Activated CD4-positive, alpha-beta T cell treated with anti-CD3 and anti-CD28 coated beads for 36 hours (primary cell): ENCODE data around the gene RPLP1. TPM values are rescaled to one million over a fixed set of nuclear protein-coding genes. Genes with fewer than 3 reads are reported as not detected.
A peak's percentile ranks its signal among the peaks of the same experiment; 100 is the strongest.

Experiments
- ATAC-seq: fragments of 200-7000 bp; cut with Tn5 transposase; one replicate; pipeline ENCODE4 v1.10.0; 2021; ENCODE audit warnings: mild to moderate bottlenecking, moderate library complexity
- CTCF ChIA-PET: fragments of 350-600 bp; sonication (Branson Sonifier 250); formaldehyde crosslinking; loops from one replicate; lab custom pipeline; 2021; ENCODE audit warnings: antibody characterized with exemption; lab: Charles Lee
- POLR2A ChIA-PET: fragments of 350-600 bp; sonication (Branson Sonifier 250); formaldehyde crosslinking; loops from one replicate; lab custom pipeline; 2021; ENCODE audit warnings: antibody characterized with exemption, inconsistent platforms; lab: Charles Lee
- DNase-seq: peaks from one replicate; pipeline ENCODE4 v3.0.0-alpha.2; 2020
- H3K27ac Mint-ChIP-seq: one replicate; pipeline ENCODE4 v1.8.0; 2021; ENCODE audit warnings: mixed read lengths
- H3K27me3 Mint-ChIP-seq: one replicate; pipeline ENCODE4 v1.8.0; 2021; ENCODE audit warnings: mixed read lengths
- H3K36me3 Mint-ChIP-seq: one replicate; pipeline ENCODE4 v1.8.0; 2021; ENCODE audit warnings: low read depth, mixed read lengths
- H3K4me1 Mint-ChIP-seq: one replicate; pipeline ENCODE4 v1.8.0; 2021; ENCODE audit warnings: mixed read lengths
- H3K4me3 Mint-ChIP-seq: one replicate; pipeline ENCODE4 v1.8.0; 2021; ENCODE audit warnings: mild to moderate bottlenecking, moderate library complexity, mixed read lengths
- H3K9me3 Mint-ChIP-seq: one replicate; pipeline ENCODE4 v1.8.0; 2021; ENCODE audit warnings: low read depth, mixed read lengths
- intact Hi-C, 2 experiments: fragments of 100-400 bp; cut with DNase I in 1 of 2; cut with micrococcal nuclease in 1 of 2; formaldehyde crosslinking; loops; one replicate each; pipeline versions ENCODE4 v1.14.2 to v1.15.1; 2022 to 2024; cut with DNase I, micrococcal nuclease
- total RNA-seq, 2 experiments: library from RNA; stranded (reverse); gene quantifications; one replicate each; pipeline ENCODE4 v1.2.3, GENCODE V29; 2021

Gene RPLP1
- total RNA-seq, 2 experiments from 2014 or later, result 1,576 to 2,330 TPM

DNA sequence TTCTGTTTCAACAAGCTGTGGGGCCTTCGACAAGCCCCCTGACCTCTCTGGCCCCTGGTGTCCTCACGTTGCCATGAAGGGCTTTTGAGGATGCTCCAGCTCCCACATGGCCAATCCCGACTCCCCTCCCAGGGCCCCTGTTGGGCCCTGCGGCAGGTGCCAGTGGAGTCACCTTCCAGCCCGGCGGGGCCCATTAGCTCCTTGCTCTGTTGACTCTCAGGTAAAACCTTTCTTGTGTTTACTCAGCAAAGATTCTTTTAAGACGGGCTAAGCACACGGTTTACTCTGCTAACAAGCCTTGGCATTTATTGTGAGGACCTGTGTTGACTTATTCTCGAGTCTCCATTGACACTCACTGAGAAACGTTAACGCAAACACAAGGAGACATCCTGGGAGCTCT is 15.0 kb downstream of the RPLP1 start:
- POLR2A ChIA-PET, result interaction anchor here (1.3 to 2.7 kb wide), 4 partner anchors 10 to 629 kb away, joined by 3 to 24 read pairs (median 5); partner anchors contain the start of gene RPLP1
- Mint-ChIP-seq H3K9me3 (no peaks in the 10 kb centered on the region), H3K4me1 (peaks cover 34% of the 10 kb centered on the region), H3K27ac (no peak overlapping the region), H3K4me3 (no peak overlapping the region), H3K27me3 (no peaks in the 10 kb centered on the region), H3K36me3 (no peaks in the 10 kb centered on the region)
- ATAC-seq (no peak), DNase-seq (no peak)
- CTCF ChIA-PET, result interaction anchor here (0.6 to 4.3 kb wide), 9 partner anchors 15 to 1043 kb away, joined by 3 to 24 read pairs (median 4); partner anchors contain the start of gene RPLP1
- intact Hi-C loops, result loop anchor here (1.0 to 10.0 kb wide), 14 partner anchors 15 to 1295 kb away; partner anchors contain the start of genes TLE3 (in 2 of the 2), KIF23 (in 1 of the 2), RPLP1 (in 1 of the 2) and UACA (in 1 of the 2)

GRCh38 chr15:69468241-69469121 is 15.9 kb downstream of the RPLP1 start:
- Mint-ChIP-seq H3K36me3 (no peaks in the 10 kb centered on the region), H3K27me3 (no peaks in the 10 kb centered on the region), H3K4me3 (peak overlapping the region; percentile 59), H3K27ac (peak overlapping the region; percentile 85), H3K9me3 (no peaks in the 10 kb centered on the region), H3K4me1 (peaks cover 27% of the 10 kb centered on the region)
- DNase-seq (peak; percentile 91), ATAC-seq (peak; percentile 94)
- ChIA-PET POLR2A (interaction anchor here (0.7 to 2.7 kb wide), 5 partner anchors 11 to 628 kb away, joined by 3 to 24 read pairs (median 4); partner anchors contain the start of gene RPLP1), CTCF (interaction anchor here (0.6 to 4.3 kb wide), 11 partner anchors 9 to 1042 kb away, joined by 3 to 24 read pairs (median 3); partner anchors contain the start of gene RPLP1)
- intact Hi-C loops, result loop anchor here (1.0 to 10.0 kb wide), 14 partner anchors 16 to 1294 kb away; partner anchors contain the start of genes TLE3 (in 2 of the 2), KIF23 (in 1 of the 2), RPLP1 (in 1 of the 2) and UACA (in 1 of the 2)

DNA sequence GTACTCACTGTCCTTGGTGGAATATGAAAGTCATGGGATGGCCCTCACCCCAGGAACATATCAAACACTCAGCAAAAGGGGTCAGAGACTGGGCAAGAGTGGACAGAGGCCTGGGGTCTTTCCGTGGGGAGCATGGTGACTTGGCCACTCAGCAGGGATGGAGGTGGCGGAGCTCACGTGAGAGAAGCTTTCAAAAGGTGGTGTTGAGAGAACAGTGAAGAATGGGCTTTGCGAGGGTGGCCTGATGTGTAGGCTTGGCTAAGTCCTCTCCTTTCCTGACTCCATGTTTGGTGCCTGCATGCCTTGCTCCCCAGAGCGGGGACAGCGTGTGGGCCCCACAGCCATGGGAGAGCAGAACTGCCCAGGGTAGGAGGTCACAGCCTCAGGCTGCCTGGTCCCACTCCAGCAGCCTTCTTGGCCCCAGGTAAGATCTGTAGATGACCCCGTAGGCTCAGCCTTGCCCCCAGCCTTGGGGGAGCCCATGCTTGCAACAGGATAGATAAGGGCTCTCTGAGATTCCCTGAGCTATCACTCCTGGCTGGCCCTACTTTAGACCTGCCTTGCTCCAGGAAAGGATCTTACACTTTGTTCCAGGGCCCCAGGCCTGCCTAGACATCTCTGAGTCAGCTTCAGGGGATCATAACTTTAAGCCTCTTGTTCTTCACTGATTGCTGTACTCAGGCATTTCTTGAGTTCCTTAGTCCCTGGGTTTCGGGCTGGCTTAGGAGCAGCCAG is 17.0 kb downstream of the RPLP1 start:
- DNase-seq (no peak), ATAC-seq (no peak)
- POLR2A ChIA-PET, result no interaction called here
- H3K27ac Mint-ChIP-seq, result peak overlapping the region; percentile 85
- H3K4me3 Mint-ChIP-seq, result no peak overlapping the region
- peaks cover 25% of the 10 kb centered on the region for H3K4me1 Mint-ChIP-seq
- H3K27me3 Mint-ChIP-seq, result no peaks in the 10 kb centered on the region
- CTCF ChIA-PET, result interaction anchor here (0.6 to 2.4 kb wide), 3 partner anchors 8 to 997 kb away, joined by 3 to 8 read pairs (median 3); no protein-coding TSS in a partner anchor
- no peaks in the 10 kb centered on the region for H3K9me3 Mint-ChIP-seq
- intact Hi-C loops, result loop anchor here (2.0 to 10.0 kb wide), 11 partner anchors 17 to 1293 kb away; partner anchors contain the start of genes TLE3 (in 2 of the 2), RPLP1 (in 1 of the 2) and UACA (in 1 of the 2)
- no peaks in the 10 kb centered on the region for H3K36me3 Mint-ChIP-seq

GRCh38 chr15:69472046-69472445 is 19.4 kb downstream of the RPLP1 start:
- intact Hi-C loops, result loop anchor here in 1 of 2 experiments (10.0 kb wide), 1 partner anchor 1253 kb away; no protein-coding TSS in a partner anchor
- no peaks in the 10 kb centered on the region for H3K9me3 Mint-ChIP-seq
- H3K4me1 Mint-ChIP-seq, result peaks cover 19% of the 10 kb centered on the region
- H3K4me3 Mint-ChIP-seq, result no peak overlapping the region
- H3K27ac Mint-ChIP-seq, result no peak overlapping the region
- ATAC-seq (no peak), DNase-seq (no peak)
- H3K36me3 Mint-ChIP-seq, result no peaks in the 10 kb centered on the region
- ChIA-PET CTCF (no interaction called here), POLR2A (no interaction called here)
- no peaks in the 10 kb centered on the region for H3K27me3 Mint-ChIP-seq

GRCh38 chr15:69472562-69472961 is 19.9 kb downstream of the RPLP1 start:
- no peak for DNase-seq

GRCh38 chr15:69474291-69474690 is 21.7 kb downstream of the RPLP1 start:
- H3K4me3 Mint-ChIP-seq, result no peak overlapping the region
- ChIA-PET CTCF (interaction anchor here (0.7 to 3.1 kb wide), 7 partner anchors 8 to 1249 kb away, joined by 3 to 10 read pairs (median 3); no protein-coding TSS in a partner anchor), POLR2A (no interaction called here)
- no peak for ATAC-seq
- H3K4me1 Mint-ChIP-seq, result peaks cover 3% of the 10 kb centered on the region
- DNase-seq, result no peak
- H3K27ac Mint-ChIP-seq, result no peak overlapping the region
- no peaks in the 10 kb centered on the region for H3K27me3 Mint-ChIP-seq
- no peaks in the 10 kb centered on the region for H3K9me3 Mint-ChIP-seq
- H3K36me3 Mint-ChIP-seq, result no peaks in the 10 kb centered on the region
- intact Hi-C loops, result loop anchor here in 1 of 2 experiments (2.0 to 10.0 kb wide), 2 partner anchors 1251 to 1337 kb away; no protein-coding TSS in a partner anchor

More at GRCh38 chr15:69472562-69472961, 19.9 kb downstream of the RPLP1 start:
- CTCF ChIA-PET, result interaction anchor here (0.7 kb wide), 1 partner anchor 908 kb away, joined by 3 read pairs; no protein-coding TSS in a partner anchor
- Mint-ChIP-seq H3K36me3 (no peaks in the 10 kb centered on the region), H3K9me3 (no peaks in the 10 kb centered on the region), H3K4me3 (no peak overlapping the region), H3K27me3 (no peaks in the 10 kb centered on the region), H3K4me1 (peaks cover 19% of the 10 kb centered on the region), H3K27ac (no peak overlapping the region)
- intact Hi-C loops, result loop anchor here in 1 of 2 experiments (10.0 kb wide), 1 partner anchor 1252 kb away; no protein-coding TSS in a partner anchor
- POLR2A ChIA-PET, result no interaction called here
- ATAC-seq, result no peak

DNA sequence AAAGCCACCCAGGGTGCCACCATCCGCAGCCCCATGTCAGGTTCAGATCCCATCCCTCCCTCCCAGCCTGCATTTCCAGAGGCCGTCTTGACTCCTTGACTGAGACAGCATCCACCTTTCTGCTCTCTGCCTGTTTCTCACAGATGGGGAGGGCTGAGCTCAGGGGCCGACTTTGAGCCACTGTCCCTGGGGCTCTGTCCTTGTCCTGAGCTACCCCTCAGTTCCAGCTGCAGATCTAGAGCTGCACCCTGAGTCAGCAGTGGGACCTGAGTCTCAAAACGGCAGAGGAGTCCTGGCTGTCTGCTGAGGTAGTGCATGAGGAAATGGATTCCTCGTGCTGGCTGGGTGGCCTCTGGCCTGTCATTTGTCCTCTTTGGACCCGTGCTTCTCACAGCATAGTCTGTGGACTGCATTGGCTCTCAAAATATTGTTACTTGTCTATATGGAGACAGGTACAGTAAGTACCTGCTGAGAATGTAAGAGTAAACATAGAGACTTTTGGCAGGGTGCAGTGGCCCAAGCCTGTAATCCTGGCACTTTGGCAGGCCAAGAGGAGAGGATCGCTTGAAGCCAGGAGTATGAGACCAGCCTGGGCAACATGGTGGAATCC is 22.3 kb downstream of the RPLP1 start:
- no peaks in the 10 kb centered on the region for H3K4me1 Mint-ChIP-seq

GRCh38 chr15:69475769-69476358 is 23.2 kb downstream of the RPLP1 start:
- Mint-ChIP-seq H3K9me3 (peaks cover 4% of the 10 kb centered on the region), H3K36me3 (peaks cover 2% of the 10 kb centered on the region), H3K4me1 (peaks cover 4% of the 10 kb centered on the region), H3K4me3 (no peak overlapping the region), H3K27ac (no peak overlapping the region), H3K27me3 (peaks cover 2% of the 10 kb centered on the region)
- CTCF ChIA-PET, result interaction anchor here (0.5 to 3.1 kb wide), 27 partner anchors 9 to 1275 kb away, joined by 3 to 10 read pairs (median 3); no protein-coding TSS in a partner anchor
- intact Hi-C loops, result loop anchor here (1.0 to 10.0 kb wide), 5 partner anchors 985 to 1966 kb away; no protein-coding TSS in a partner anchor
- peak; percentile 87 for ATAC-seq
- DNase-seq, result peak; percentile 83
- POLR2A ChIA-PET, result interaction anchor here (0.6 kb wide), 1 partner anchor 162 kb away, joined by 3 read pairs; no protein-coding TSS in a partner anchor

More for the DNA sequence above, 22.3 kb downstream of the RPLP1 start:
- ChIA-PET POLR2A (interaction anchor here (0.6 kb wide), 1 partner anchor 228 kb away, joined by 3 read pairs; no protein-coding TSS in a partner anchor), CTCF (interaction anchor here (0.5 to 3.1 kb wide), 13 partner anchors 8 to 1248 kb away, joined by 3 to 10 read pairs (median 3); no protein-coding TSS in a partner anchor)
- intact Hi-C loops, result loop anchor here in 1 of 2 experiments (2.0 to 10.0 kb wide), 3 partner anchors 1250 to 1967 kb away; no protein-coding TSS in a partner anchor
- DNase-seq (no peak), ATAC-seq (no peak)
- peaks cover 4% of the 10 kb centered on the region for H3K9me3 Mint-ChIP-seq
- no peak overlapping the region for H3K27ac Mint-ChIP-seq
- no peak overlapping the region for H3K4me3 Mint-ChIP-seq
- peaks cover 2% of the 10 kb centered on the region for H3K36me3 Mint-ChIP-seq
- peaks cover 2% of the 10 kb centered on the region for H3K27me3 Mint-ChIP-seq

DNA sequence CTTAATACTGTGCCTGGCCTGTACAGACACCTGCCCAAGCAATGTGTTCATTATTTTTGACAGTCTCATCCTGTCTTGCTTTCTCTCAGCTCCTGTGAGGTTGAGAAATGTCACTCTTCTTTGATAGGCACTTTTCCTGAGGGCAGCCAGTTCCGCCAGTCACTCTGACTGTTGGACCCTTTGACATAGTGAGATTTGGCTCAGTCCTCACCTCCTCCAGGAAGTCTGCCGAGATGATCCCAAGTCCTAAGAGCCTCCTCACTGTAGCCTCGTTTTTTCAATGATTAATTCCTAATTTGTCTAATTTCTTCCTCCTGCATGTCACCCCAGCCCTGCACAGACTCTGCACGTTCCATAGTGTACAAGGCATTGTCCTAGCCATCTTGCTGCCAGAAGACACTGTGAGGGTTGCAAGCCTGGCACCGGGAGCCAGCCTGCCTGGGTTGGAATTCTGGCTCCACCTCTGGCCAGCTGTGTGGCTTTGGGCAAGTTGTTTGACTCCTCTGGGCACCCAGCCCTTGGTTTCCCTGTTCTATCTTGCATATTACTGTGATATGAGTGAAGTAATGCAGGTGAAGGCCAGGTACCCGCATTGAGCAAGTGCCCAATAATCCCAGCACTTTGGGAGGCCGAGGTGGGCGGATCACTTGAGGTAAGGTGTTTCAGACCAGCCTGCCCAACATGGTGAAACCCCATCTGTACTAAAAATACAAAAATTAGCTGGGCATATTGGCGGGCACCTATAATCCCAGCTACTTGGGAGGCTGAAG is 24.3 kb downstream of the RPLP1 start:
- no peak for ATAC-seq
- H3K4me1 Mint-ChIP-seq, result peaks cover 5% of the 10 kb centered on the region
- intact Hi-C loops, result loop anchor here (1.0 to 10.0 kb wide), 4 partner anchors 984 to 1965 kb away; no protein-coding TSS in a partner anchor
- ChIA-PET POLR2A (no interaction called here), CTCF (interaction anchor here (0.5 to 3.1 kb wide), 22 partner anchors 8 to 1348 kb away, joined by 3 to 10 read pairs (median 3); no protein-coding TSS in a partner anchor)
- no peak overlapping the region for H3K4me3 Mint-ChIP-seq
- peaks cover 2% of the 10 kb centered on the region for H3K27me3 Mint-ChIP-seq
- peaks cover 4% of the 10 kb centered on the region for H3K9me3 Mint-ChIP-seq
- no peak overlapping the region for H3K27ac Mint-ChIP-seq
- peaks cover 2% of the 10 kb centered on the region for H3K36me3 Mint-ChIP-seq
- DNase-seq, result no peak
